ENCODE data around the gene MALSU1.

GRCh38 chr7:23338439-23338838 is 39.3 kb downstream of the MALSU1 start:
- TF ChIP-seq CTCF (IDR thresholded peaks at IDR 0.05) (no peak), EZH2 (IDR thresholded peaks at IDR 0.05) (no peak)
